GM18909 (cell line): Measurements from ENCODE around the gene ZC3H12A.

Experiments used
- ATAC-seq: cut with Tn5 transposase; IDR thresholded peaks from one replicate; pipeline ENCODE4 v1.9.1; 2021; ENCODE audit warnings: mild to moderate bottlenecking; ENCODE audit not compliant: unreplicated experiment, poor library complexity

ZC3H12A gene

DNA sequence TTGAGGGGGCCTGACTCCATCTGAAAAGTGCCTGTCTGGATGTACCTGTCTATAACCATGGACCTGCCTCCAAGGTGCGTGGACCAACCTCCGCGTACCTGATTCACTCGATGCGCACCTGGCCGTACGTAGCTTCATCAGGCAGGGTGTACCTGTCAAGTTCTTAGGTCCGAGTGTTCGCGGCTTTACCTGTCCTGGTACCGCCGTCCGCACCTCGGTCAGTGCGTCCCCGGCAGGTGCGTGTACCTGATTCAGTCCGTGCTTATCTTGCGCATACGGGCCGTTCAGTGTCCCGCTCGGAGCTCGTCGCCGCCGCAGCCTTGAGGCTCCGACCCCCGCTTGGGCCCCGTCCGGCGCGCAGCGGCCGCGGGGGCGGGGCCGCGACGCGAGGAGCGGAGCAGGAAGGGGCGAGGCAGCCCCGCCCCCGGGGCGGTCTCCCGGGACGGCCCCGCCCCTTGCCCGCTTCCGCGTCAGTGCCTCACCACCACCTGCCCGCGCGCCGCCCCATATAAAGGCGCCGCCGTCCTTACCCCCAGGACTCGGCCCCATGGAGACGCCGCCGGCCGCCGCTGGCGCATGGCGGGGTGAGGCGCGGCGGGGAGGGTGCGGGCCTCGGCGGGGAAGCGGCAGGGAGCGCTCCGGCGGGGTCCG, at the start of gene ZC3H12A:
ZC3H12A (plus strand) TSS at position 535 of the 651 bp plus-strand sequence. CDS start 917 bp downstream, outside the sequence.
- peak; percentile 59 for ATAC-seq

DNA sequence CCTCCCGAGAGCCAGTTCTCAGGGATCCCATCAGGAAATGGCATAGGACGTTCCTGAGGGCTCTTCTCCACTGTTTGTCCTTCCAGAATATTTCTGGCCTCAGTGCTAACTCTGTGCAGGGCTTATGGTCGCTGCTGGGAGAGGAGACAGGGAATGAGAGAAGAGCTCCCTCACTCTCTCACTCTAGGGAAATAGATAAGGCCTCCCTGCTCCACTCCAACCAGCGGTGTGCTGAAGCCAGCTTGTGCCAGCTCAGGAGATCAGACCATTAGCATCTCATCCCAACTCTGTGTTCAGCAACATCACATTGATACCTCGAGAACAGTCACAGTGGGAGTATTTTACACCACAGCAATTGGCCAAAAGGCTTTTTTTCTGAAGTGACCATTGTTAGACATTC, 49.2 kb upstream of the ZC3H12A start:
- ATAC-seq, result no peak

DNA sequence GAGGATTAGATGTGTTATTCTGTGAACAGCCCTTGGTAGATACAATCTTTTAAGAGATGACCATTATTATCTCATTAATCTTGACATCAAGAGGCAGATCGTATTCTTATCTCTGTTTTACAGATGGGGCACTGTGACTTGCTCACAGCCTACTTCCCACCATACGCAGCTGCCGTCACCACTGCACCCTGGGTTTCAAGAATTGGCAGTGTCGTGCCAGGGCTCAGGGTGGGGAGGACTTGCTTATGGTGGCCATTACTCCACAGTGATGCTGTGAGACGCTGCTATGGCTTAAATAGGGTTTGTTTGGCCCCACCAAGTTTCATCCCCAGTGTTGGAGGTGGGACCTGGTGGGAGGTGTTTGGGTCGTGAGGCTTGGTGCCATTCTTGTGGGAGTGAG, 45.4 kb upstream of the ZC3H12A start:
- ATAC-seq, result no peak

DNA sequence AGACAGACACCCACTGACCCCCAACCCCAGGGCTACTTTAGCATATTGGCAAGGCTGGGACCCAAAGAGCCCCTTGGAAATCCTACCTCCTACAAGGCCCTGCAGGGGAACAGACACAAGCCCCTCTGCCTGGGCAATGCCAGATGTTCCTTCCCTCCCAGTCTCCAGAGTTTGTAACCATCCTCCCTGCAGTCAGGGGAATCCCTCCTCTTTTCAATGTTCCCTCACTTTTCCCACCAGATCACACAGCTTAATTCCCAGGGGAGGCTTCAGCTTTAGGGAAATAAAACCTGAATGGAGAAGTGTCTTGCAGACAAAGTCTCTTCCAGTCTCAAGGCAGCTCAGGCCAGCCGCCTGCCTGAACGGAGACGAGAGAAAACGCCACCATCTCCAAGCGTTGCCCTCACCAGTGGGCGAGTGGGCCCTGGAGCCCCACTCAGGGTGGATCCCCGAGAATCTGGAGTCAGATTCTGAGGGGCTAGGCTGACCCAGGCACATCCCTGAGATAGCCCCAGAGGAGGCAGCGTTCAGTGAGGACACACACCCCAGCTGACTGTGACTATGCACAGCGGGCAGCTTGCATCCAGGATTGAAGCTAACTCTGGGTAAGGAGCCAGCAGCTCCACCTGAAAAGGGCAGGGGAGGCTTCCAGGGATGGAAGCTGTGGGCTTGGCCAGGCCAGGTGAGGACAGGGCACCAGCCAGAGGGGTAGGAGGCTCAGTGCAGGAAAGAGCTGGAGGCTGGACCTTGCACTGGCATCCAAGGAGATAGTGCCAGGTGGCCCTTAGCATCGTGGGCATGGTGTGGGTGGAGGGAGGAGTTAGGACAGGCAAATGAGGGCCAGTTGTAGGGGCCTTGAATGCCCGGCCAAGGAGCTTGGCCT, 44.0 kb upstream of the ZC3H12A start:
- ATAC-seq, result no peak

DNA sequence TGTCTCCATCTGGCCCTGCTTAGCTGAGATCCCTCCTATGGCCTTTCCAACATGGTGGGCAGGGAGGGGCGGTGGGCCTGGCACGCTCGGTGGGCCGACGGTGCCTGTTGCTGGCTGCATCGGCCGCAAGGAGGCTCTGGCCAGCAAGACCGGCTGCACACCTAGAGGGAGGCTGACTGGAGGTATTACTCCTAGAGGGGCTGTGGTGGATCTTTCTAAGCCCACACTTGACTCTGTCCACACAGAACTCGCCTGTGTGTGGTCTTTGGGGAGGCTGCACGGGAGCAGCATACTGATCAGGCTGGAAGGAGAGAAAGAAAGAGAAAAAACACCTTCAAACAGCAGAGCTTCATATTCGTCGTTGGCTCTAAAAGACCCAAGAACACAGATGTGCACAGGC, 41.7 kb upstream of the ZC3H12A start:
- ATAC-seq, result no peak

DNA sequence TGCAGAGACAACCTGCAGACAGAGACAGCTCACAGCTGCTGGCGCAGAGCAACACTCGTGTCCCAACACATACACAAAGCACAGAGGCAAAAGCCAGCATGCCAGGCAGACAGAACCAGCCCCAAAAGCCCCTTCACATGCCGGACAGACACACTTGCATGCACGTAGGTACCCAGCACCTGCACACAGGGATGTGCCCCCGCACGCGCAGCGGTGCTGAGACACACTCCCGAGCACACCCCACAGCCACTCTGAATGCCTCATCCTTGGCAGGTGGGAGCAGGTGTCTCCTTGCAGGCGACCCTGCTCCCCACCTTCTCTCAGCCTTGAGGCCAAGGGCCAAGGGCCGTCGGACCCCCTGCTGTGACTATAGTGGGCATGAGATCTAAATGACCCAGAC, 41.2 kb upstream of the ZC3H12A start:
- ATAC-seq, result no peak

DNA sequence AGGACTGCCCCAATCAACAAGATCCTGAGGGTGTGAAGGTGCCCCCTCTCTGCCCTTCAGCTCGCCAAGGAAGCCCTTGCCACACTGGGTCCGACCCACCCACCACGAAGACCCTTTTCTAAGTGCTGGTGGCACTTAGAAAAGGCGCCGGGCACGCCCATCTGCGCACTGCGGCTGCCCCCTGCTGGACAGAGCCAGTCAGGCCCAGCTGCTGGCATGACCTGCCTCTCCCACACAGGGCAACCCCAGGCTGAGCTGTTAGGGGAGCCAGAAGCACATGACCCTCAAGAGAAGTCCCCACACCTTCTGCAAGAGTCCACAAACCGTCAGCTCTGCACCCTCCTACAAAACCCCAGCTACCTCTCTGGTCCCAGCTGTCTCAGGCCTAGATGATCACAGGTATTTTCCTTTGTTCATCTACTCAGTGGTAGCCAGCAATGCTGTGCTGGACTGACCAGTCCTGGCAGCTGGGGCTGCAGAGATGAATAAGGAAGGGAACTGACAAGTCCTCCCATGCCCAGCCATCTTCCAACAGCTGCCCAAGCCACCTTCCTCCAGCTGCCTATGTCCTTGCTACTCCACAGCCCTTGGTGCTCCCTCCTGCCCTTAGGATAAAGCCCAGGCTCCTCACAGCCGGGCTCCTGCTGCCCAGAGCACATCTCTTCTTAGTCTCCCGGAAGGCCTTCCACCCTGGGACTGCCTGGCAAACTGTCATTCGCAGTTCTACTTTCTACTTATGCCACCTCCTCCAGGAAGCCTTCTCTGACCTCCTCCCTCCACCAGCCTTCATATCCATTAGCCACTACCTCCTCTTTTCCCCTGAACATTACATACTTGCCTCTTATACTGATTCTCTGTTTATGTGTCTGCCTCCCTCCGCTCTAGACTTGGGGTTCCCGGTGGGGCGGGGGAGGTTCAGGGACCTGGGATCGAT, 39.8 kb upstream of the ZC3H12A start:
- peak; percentile 50 for ATAC-seq

DNA sequence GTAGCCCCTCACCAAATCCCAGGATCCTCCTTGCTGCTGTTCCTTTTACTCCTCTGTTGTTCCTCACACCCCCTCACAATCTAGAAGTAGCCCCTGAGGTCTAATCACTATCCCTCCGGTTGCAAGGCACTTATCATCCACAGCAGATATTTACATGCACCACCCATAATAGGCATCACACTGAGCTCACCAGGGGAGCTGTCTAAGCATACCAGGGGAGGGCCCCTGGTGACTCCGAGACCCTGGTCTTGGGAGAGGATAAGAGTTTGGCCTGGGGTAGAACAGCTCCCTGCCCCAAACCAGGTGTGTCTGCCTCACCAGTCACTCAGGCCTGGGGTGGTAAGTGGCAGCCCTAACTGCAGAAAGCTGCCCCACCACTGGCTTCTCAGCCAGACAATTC, 37.3 kb upstream of the ZC3H12A start:
- ATAC-seq, result no peak

DNA sequence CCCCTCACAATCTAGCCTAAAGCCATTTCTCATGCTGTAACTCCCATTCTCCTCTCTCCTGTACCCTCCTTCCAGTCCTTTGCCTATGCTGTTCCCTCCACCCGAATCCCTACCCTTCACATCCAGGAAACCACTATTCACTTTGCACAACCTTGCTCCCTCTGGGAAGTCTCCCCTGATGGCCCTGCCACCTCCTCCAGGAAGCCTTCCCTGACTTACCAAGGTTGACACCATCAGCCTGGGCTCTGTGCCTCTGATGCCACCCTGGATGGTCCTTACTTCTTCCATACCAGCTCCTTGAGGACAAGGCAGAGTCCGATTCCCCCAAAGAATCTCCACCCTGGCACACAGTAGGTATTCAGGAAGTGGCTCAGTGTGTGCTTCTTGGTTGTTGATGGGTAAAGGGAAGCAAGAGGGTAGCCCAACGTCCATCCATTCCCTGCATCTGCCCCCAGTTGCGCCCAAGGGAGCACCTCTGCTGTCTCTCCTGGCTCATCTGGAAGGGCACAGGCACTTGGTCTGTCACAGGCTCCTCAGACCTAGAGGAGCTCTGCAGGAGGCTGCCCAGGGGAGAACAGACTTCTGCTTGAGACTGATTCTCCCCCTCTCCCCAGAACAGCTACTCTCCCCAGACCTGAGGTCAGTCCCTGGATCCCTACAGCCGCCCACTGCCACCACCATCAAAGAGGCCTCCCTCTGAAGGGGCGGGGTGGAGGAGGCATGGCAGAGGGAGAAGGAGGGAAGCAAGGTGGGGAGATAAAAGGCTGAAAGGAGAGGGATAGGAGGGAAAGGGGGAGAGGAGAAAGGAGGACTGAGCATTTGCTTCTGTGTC, 36.1 kb upstream of the ZC3H12A start:
- ATAC-seq, result no peak

DNA sequence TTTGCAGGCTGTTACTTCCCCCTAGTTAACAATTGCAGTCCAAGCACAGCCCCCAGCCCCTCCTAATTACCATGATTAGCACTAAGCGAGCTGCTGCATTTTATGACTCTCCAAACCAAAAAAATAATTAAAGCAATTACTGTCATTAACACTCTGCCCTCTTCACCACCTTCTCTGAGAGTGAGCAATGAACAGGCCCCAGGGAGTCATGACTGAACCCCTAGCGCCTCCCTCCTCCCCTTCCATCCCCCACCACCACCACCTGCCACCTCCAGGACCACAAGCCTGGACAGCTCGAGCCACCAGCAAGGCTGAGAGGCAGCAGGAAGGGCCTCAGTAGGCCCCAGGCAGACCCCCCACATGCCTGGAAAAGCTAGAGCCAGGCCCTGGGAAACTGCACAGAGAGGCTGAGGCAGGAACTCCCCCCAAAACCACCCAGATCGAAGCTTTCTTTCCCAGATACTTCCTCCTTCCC, 35.5 kb upstream of the ZC3H12A start:
- ATAC-seq, result no peak

DNA sequence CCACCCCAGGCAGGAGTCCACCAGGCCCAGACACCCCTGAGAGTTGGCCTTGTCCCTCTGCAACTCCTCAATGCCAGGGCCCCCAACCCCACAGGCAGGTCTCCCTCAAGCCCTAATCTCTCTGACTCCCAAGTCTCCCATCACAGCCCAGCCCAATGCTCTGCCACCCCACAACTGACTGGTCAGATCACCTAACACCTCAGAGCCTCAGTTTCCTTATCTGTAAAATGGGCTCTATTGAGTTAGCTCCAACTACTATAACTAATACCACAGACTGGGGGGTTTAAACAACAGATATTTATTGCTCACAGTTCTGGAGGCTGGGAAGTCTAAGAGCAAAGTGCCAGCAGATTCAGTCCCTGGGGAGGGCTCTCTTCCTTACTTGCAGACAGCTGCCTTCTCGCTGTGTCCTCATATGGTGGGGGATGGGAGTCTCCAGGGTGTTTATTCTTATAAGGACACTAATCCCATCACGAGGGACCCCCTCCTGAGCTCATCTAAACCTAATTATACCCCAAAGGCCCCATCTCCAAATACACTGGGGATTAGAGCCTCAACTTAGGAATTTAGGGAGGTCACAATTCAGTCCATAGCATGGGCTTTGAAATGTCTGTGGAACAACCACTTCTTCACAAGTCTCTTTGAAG, 34.9 kb upstream of the ZC3H12A start:
- ATAC-seq, result no peak

DNA sequence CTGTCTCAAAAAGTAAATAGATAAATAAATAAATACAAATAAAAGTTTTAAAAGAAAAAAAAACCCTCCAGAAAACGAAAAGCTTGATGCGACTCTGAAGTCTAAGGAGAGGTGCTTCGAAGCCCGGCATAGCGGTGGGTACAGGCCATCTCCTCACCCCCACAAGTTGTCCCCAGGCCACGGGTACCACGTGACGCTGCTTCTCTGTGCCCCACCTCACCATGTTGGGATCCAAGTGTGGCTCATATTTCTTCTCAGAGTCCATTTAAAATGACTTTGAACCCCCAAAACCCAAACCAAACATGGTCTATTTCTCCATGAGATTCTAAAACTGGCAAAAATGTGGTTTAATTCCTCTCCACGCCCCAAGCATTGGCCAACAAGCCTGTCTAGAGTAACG, 32.9 kb upstream of the ZC3H12A start:
- ATAC-seq, result no peak

DNA sequence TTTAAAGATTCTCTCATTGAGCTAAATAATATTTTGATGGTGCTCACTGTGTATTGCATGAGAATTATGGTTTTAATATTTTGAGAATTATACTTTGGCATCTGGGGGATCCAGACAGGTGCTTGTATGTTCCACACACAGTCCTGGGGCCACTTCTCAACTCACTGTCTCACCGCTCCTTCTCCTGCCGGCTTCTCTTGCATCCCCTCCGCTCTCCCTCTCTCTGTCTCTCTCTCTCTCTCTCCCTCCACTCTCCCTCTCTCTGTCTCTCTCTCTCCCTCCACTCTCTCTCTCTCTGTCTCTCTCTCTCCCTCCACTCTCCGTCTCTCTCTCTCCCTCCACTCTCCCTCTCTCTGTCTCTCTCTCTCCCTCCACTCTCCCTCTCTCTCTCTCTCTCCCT, 32.2 kb upstream of the ZC3H12A start:
- ATAC-seq, result no peak

DNA sequence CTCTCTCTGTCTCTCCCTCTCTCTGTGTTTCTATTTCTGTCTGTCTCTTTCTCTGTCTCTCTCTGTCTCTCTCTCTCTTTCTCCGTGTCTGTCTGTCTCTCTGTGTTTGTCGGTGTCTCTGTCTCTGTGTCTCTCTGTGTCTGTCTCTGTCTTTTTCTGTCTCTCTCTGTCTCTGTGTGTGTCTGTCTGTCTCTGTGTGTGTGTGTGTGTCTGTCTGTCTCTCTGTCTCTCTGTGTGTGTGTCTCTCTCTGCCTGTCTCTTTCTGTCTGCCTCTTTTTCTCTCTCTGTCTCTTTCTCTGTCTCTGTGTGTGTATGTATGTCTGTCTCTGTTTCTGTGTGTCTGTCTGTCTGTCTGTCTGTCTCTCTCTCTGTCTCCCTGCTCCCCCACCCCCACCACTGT, 31.7 kb upstream of the ZC3H12A start:
- ATAC-seq, result no peak

DNA sequence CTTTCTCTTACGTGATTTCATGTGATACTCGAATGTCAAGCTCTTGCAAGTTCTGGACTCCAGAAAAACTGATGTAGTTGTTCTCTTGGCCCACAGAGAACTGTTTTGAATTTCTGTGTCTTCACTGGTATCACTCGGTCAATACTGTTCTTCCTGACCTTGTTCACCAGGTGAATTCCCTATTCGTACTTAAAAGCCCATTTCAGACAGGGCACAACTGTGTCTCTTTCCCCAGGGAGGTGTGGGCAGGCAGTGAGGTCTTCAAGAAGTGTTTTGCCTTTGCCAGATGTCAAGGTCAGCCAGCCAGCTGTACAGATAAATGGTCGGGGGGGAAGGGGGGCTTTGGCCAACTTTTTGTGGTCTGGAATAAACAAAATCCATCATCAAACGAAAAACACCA, 27.5 kb upstream of the ZC3H12A start:
- ATAC-seq, result no peak

DNA sequence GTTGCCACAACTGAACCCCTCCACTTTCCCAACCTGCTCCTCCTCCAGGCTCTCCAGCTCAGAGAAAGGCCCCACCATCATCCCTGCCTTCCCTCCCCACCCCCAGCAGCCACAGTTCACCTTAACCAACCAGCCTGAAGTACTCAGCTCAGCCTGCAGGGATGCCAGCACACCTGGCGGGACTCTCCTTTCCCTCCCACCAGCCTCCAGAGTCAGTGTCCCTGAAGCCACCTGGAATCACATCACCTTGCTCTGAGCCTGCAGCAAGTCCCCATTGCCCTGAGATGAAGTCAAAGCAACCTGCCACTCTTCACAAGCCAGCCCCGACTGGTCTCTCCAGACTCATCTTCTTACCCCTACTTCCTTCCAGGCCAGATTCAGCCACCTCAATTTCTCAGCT, 26.2 kb upstream of the ZC3H12A start:
- no peak for ATAC-seq

DNA sequence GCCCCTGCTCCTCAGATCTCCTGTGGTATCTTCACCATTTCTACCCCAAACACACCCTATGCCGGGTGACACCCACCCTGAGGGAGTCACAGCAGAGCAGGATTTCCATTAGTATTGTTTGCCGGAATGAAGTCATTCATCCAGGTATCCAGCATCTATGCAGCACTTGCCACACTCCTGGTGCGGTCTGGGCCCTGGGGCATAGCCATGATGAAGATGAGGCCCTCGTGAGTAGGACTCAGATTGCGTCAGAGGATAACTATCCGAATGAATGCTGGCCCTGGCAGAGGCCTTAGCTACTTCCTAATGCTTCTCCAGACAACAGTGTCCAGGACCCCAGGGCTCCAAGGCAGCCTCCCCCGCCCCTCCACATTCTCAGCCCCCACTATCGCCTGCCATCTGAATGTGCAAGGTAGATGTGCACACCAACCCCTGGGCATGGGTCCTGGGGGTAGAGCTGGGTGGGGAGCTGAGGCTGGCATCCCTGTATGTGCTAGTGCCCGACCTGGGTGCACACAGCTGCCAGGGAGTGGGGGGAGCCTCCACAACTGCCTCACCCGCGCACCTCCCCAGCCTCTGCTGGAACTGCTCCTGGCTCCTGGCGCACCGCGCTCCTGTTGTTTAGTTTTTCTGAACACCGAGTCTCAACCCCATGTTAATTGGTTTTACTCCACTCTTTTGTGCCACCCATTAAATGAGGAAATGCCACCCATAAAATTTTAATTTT, 25.5 kb upstream of the ZC3H12A start:
- no peak for ATAC-seq

DNA sequence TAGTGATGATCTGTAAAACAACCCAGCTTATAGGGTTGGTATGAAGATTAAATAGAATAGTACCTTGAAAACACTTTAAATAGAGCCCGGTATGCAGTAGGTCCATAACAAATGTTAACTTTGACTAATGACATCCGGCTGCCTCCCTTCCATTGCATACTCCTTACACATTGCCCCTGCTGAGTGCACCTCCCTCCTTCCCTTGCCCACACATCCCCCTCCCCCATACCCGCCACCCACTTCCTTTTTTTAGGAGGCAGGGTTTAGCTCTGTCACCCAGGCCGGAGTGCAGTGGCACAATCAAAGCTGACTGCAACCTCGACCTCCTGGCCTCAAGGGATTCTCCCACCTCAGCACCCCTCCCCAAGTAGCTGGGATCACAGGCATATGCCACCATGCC, 24.4 kb upstream of the ZC3H12A start:
- ATAC-seq, result no peak

DNA sequence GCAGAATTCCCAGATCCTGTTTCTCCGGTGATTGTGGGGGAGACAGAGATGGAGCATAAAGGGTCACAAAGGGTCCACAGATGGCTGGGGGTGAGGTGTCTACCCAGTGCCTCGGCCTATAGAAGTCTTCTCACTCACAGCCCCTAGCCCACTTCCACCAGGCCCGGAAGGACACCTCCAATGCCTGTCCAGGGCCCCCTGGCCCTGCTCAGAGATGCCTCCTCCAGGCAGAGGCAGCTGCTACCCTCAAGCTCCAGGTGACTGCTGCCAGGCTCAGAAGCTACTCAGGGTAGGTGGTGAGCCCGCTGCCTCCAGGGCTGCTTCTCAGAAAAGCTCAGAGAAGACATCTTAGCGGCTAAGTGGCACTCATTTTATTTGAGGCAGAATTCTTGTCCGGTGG, 22.0 kb upstream of the ZC3H12A start:
- ATAC-seq, result no peak
